Activated CD8-positive, alpha-beta memory T cell treated with anti-CD3 and anti-CD28 coated beads for 4 hours (primary cell): ENCODE data around the gene SMC1A.

Source experiments
- DNase-seq, 2 donors: peaks; one replicate each; pipeline ENCODE4 v3.0.0-alpha.2; 2020; ENCODE audit warnings: low read depth in 2 of 2

Gene SMC1A

GRCh38 chrX:53340852-53341645 is 81.4 kb downstream of the SMC1A start:
- no peak for DNase-seq

- no peak for DNase-seq
Measured at GRCh38 chrX:53337101-53337500, 85.4 kb downstream of the SMC1A start.

GRCh38 chrX:53333853-53334252 is 88.6 kb downstream of the SMC1A start:
- DNase-seq = no peak

GRCh38 chrX:53332204-53332603 is 90.2 kb downstream of the SMC1A start:
- no peak for DNase-seq

GRCh38 chrX:53330331-53330730 is 92.1 kb downstream of the SMC1A start:
- no peak for DNase-seq

- no peak for DNase-seq
Measured at GRCh38 chrX:53324803-53325202, 97.7 kb downstream of the SMC1A start.
